Hematopoietic multipotent progenitor cell (in vitro differentiated cells): ENCODE data around the gene IL5. TPM values are rescaled to one million over a fixed set of nuclear protein-coding genes. Genes with fewer than 3 reads are reported as not detected.

Experiments
- DNase-seq, 3 donors: peaks; one replicate each; pipeline ENCODE4 v3.0.0-alpha.2; 2011 to 2015; ENCODE audit warnings: low read depth in 2 of 3, low spot score in 2 of 3
- total RNA-seq: library from RNA; depleted of rRNA; stranded (reverse); fragments of >200 nt; gene quantifications from one replicate; pipeline ENCODE4 v1.2.3, GENCODE V29; 2012

IL5 gene
- total RNA-seq, 1 donor = not detected

GRCh38 chr5:132500244-132500930 lies 42.9 kb downstream of the IL5 start:
- no peak for DNase-seq

GRCh38 chr5:132499440-132500243 lies 43.7 kb downstream of the IL5 start:
- no peak for DNase-seq

DNA sequence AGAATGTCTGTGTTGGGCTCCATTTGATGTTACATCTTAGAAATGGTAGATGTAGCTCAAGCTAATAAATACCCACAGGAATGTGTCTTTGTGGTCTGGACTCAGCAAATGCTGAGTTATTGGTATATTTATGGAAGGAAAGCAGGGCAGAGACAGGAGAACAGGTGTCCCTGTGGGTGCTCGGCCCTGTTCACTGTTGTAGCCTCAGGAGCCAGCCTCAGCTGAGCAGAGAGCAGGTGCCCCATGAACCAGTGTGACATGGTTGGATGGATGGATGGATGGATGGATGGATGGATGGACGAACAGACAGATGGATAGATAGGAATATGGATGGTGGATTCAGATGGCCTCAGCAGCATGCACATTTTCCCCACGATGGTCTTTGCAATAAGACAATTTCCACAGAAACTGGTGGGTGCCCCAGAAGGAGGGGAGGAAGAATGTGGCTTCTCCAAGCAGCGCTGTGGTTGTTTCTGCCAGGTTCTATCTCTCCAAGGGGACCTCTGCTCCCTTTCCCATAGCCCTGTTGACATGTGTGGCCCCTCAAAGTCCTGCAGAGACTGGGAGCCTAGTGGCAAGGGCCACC lies 44.5 kb downstream of the IL5 start:
- no peak for DNase-seq

DNA sequence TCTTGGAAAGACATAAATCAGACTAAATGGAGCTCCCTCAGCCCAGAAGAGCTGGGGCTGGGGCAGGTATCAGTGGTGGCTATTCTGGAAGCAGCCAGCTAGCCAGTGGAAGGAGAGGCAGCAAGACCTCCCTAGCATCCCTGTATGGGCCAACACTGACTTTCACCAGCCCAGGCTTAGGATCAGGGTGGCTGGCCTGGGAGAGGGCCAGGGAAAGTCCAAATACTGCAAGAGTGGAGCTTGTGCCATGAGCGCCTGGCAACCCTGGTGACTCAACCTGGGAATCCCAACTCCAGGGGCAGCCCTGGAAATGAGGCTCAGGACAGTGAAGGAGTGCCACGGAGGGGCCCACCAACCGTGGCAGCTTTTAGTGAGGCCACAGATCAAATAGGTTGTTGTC lies 45.2 kb downstream of the IL5 start:
- no peak for DNase-seq

- DNase-seq = no peak
These were observed 45.8 kb downstream of the IL5 start for GRCh38 chr5:132497488-132497997.

- peak in 2 of 3 donors; percentile 54 to 59 for DNase-seq
These were observed 46.5 kb downstream of the IL5 start for GRCh38 chr5:132496631-132497487.

DNA sequence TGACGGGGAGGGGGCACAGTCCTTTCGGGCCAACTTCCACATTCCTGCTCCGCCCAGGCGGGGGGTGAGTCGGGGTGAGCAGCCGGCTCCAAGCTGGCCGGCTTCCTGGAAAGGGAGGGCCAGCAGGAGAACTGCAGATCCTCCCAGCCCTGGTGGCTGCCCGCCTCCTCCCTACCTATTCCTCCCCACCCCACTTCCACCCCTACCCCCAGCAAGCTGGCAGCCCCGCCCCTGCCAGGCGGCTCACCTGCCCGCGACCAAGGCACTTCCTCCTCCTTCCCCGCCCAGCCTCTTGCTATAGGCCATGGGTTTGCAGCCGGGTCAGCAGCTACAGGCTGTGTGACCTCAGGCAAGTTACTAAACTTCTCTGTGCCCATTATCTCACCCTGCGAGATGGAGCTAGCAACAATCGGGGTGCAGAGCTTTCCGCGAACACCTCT lies 47.1 kb downstream of the IL5 start:
- DNase-seq = peak in 2 of 3 donors; percentile 71 to 84

DNA sequence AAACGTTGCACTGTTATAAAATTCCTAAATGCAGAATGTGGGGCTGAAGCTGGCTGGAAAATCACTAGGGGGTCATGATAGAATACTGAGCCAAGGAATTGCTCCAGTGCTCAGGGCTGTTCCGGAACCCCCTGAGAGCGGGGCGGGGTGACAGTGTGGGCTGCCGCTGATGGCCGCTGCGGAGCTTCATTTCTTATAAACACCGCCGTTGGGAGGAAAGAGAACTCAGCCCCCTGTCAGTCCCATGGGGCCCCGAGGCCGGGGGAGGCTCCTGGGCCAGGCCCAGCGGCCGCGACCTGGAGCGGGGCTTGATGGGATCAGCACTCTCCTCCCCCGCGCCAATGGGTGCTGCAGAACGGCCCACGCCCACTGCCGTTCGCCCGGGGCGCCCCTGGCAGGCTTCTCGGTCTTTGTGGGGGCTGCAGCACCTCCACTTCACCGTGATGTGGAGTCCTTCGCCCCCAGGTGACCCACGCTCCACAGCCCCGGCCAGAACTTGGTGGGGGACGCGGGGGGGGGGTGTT lies 47.6 kb downstream of the IL5 start:
- peak in 2 of 3 donors; percentile 88 to 92 for DNase-seq

- no peak for DNase-seq
These were observed 49.5 kb downstream of the IL5 start for GRCh38 chr5:132493821-132494220.

GRCh38 chr5:132493241-132493640 lies 50.1 kb downstream of the IL5 start:
- DNase-seq = no peak

DNA sequence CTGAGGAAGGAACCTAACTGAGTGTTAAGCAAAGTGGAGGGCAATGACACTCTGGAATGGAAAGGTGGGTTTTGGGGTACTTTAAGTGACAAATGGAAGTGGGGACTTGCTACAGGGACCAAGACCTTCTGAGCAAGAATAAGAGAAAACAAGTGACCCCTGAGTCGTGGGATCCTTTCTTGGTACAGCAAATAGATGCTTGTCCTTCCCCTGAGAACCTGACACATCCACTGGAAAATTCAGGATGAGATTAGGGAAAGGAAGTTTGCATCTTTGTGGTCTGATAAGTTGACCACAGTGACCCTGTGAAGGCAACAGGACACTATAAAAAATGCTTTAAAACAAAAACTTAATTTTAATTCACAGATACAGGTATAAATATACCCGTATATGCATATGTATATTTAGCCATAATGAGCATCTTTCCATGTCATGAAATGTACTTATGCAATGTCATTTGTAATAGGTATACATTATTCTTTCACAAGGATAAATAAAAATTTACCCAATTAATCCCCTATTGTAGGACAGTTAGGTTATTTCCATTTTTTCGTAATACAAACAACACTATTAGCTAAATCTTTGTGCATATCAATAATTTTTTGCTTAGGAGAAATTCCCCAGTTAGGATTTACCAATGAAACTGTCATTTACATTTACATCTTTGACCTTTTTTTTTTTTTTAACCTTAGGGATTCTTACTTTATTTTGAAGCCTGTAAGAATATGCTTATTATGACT lies 50.8 kb downstream of the IL5 start:
- no peak for DNase-seq

Other genes starting within 250 kb of the IL5 start
- 7.3 TPM for gene SLC22A4, start 249.1 kb downstream of the IL5 start, total RNA-seq
- gene SLC22A5, start 173.8 kb downstream of the IL5 start, total RNA-seq = 12.9 TPM
- gene IRF1, start 52.7 kb downstream of the IL5 start, total RNA-seq = 181 TPM
- gene RAD50, start 13.5 kb upstream of the IL5 start, total RNA-seq = 9.7 TPM
- gene IL13, start 114.7 kb upstream of the IL5 start, total RNA-seq = under 0.01 TPM
- not detected for gene IL4, start 130.5 kb upstream of the IL5 start, total RNA-seq
- gene KIF3A, start 194.0 kb upstream of the IL5 start, total RNA-seq = 1.1 TPM
- 0.27 TPM for gene CCNI2, start 203.9 kb upstream of the IL5 start, total RNA-seq
- gene SEPTIN8, start 233.7 kb upstream of the IL5 start, total RNA-seq = 5.4 TPM